SK-N-SH treated with all-trans-retinoic acid at 6 μM for 48 hours (cell line): ENCODE measurements around the gene ORC3.
"Not testable (repeated sequence)": the region's sequence is repeated elsewhere in the genome, so short reads cannot be mapped to it uniquely, and the experiment has no call there.

ENCODE experiments used
- ATAC-seq: fragments of 200-7000 bp; cut with Tn5 transposase; 3 replicates; pipeline ENCODE4 v1.9.1; 2020; ENCODE audit warnings: mild to moderate bottlenecking, moderate library complexity
- BACH2 ChIP-seq: fragments of 250-450 bp; sonication (Bioruptor Pico); IDR thresholded peaks from 2 replicates; pipeline ENCODE4 v1.9.0; 2021; ENCODE audit warnings: mild to moderate bottlenecking, borderline replicate concordance
- CREB5 ChIP-seq: fragments of 250-450 bp; sonication (Bioruptor Pico); IDR thresholded peaks from 2 replicates; pipeline ENCODE4 v1.5.1; 2020; ENCODE audit warnings: low read depth, mild to moderate bottlenecking, moderate library complexity
- CSDC2 ChIP-seq: fragments of 250-450 bp; sonication (Bioruptor Pico); IDR thresholded peaks from 2 replicates; pipeline ENCODE4 v1.5.0; 2020; ENCODE audit warnings: mild to moderate bottlenecking, moderate library complexity
- CSRNP3 ChIP-seq: fragments of 250-450 bp; sonication (Bioruptor Pico); IDR thresholded peaks from 2 replicates; pipeline ENCODE4 v1.5.1; 2021; ENCODE audit warnings: mild to moderate bottlenecking, moderate library complexity
- ESRRG ChIP-seq: fragments of 250-450 bp; sonication (Bioruptor Pico); IDR thresholded peaks from 2 replicates; pipeline ENCODE4 v1.6.1; 2021; ENCODE audit warnings: mild to moderate bottlenecking
- GLIS3 ChIP-seq: fragments of 250-450 bp; sonication (Bioruptor Pico); IDR thresholded peaks from 2 replicates; pipeline ENCODE4 v1.5.0; 2020; ENCODE audit warnings: mild to moderate bottlenecking, moderate library complexity
- ISL1 ChIP-seq: fragments of 250-450 bp; sonication (Bioruptor Pico); IDR thresholded peaks from 2 replicates; pipeline ENCODE4 v2.1.2; 2022; ENCODE audit warnings: mild to moderate bottlenecking, moderate library complexity
- OSR1 ChIP-seq: fragments of 250-450 bp; sonication (Bioruptor Pico); IDR thresholded peaks from 2 replicates; pipeline ENCODE4 v1.8.0; 2022; ENCODE audit warnings: moderate library complexity, mild to moderate bottlenecking, inconsistent platforms
- PATZ1 ChIP-seq: fragments of 250-450 bp; sonication (Bioruptor Pico); IDR thresholded peaks from 2 replicates; pipeline ENCODE4 v1.8.0; 2020; ENCODE audit warnings: mild to moderate bottlenecking, moderate library complexity, borderline replicate concordance
- POU6F1 ChIP-seq: fragments of 250-450 bp; sonication (Bioruptor Pico); IDR thresholded peaks from 2 replicates; pipeline ENCODE4 v1.8.0; 2021; ENCODE audit warnings: low read depth, mild to moderate bottlenecking, moderate library complexity, borderline replicate concordance
- PPARA ChIP-seq: fragments of 250-450 bp; sonication (Bioruptor Pico); IDR thresholded peaks from 2 replicates; pipeline ENCODE4 v1.5.0; 2020; ENCODE audit warnings: mild to moderate bottlenecking, borderline replicate concordance
- RARB ChIP-seq: fragments of 250-450 bp; sonication (Bioruptor Pico); IDR thresholded peaks from 2 replicates; pipeline ENCODE4 v1.8.0; 2021; ENCODE audit warnings: mild to moderate bottlenecking, moderate library complexity
- TSHZ2 ChIP-seq: fragments of 250-450 bp; sonication (Bioruptor Pico); IDR thresholded peaks from 2 replicates; pipeline ENCODE4 v1.5.0; 2020; ENCODE audit warnings: mild to moderate bottlenecking, moderate library complexity
- ZFP3 ChIP-seq: fragments of 250-450 bp; sonication (Bioruptor Pico); IDR thresholded peaks from 2 replicates; pipeline ENCODE4 v1.5.0; 2020; ENCODE audit warnings: mild to moderate bottlenecking, moderate library complexity
- ZNF565 ChIP-seq: fragments of 450-650 bp; formaldehyde crosslinking; conservative IDR thresholded peaks from 2 replicates; pipeline ENCODE4 v1.5.0; 2020; ENCODE audit warnings: low read depth, mild to moderate bottlenecking, moderate library complexity
- ZNF70 ChIP-seq: fragments of 450-650 bp; formaldehyde crosslinking; IDR thresholded peaks from 2 replicates; pipeline ENCODE4 v1.5.0; 2020; ENCODE audit warnings: mild to moderate bottlenecking, moderate library complexity

ORC3 gene

GRCh38 chr6:87706187-87706966 lies 116.4 kb downstream of the ORC3 start:
- peak; percentile 11; the same call in 2 of the 3 replicates for ATAC-seq
- TF ChIP-seq CSRNP3 (no peak), ISL1 (CRISPR knock-in tag) (0 out of 2 replicates have a peak, but pooled peaks have one; percentile 21)
- TF ChIP-seq, all 23 proteins: peak for 1

GRCh38 chr6:87708581-87709427 lies 118.9 kb downstream of the ORC3 start:
- not testable (repeated sequence) for ATAC-seq

- TF ChIP-seq ZFP3 (CRISPR knock-in tag) (no peak), TSHZ2 (no peak), ESRRG (CRISPR knock-in tag) (no peak), GLIS3 (CRISPR knock-in tag) (no peak), ZNF70 (CRISPR knock-in tag) (no peak), POU6F1 (CRISPR knock-in tag) (no peak), PATZ1 (CRISPR knock-in tag) (no peak), RARB (CRISPR knock-in tag) (no peak), OSR1 (CRISPR knock-in tag) (no peak), BACH2 (no peak), ISL1 (CRISPR knock-in tag) (no peak), ZNF565 (no peak), PPARA (no peak), CREB5 (CRISPR knock-in tag) (no peak), CSDC2 (CRISPR knock-in tag) (no peak)
- ATAC-seq, result no peak
Measured at GRCh38 chr6:87710090-87710489, 120.2 kb downstream of the ORC3 start.

- ATAC-seq, result not testable (repeated sequence)
Measured at GRCh38 chr6:87712713-87713112, 122.8 kb downstream of the ORC3 start.
